ENCODE data around the gene CASP9. TPM values are rescaled to one million over a fixed set of nuclear protein-coding genes. Genes with fewer than 3 reads are reported as not detected.
A peak's percentile ranks its signal among the peaks of the same experiment; 100 is the strongest.
"Not testable (repeated sequence)": the region's sequence is repeated elsewhere in the genome, so short reads cannot be mapped to it uniquely, and the experiment has no call there.

The CASP9 gene
- total RNA-seq, 4 donors from 2014 or later = 7.4 to 34.0 (median 26.2) TPM

DNA sequence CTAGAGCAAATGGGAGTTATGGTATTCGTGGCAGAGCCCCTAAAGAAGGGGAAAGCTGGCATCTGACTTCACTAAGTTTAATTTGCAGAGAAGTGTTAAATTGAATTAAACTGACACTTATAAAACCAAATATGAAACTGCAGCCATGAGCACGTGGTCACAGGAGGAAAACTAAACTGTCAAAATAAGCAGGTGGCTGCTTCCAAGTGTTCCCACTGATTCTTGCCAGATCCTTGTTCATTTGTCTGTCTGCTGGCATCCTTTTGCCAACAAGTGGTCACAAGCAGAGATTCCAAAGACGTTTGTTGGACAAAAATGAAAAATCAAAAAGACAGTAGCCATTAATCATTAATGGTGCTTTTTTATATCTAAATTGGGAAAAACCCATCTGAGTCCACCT lies 54.7 kb downstream of the CASP9 start:
- H3K4me1 ChIP-seq = no peaks in the 10 kb centered on the region
- TF ChIP-seq, protein P1, sequence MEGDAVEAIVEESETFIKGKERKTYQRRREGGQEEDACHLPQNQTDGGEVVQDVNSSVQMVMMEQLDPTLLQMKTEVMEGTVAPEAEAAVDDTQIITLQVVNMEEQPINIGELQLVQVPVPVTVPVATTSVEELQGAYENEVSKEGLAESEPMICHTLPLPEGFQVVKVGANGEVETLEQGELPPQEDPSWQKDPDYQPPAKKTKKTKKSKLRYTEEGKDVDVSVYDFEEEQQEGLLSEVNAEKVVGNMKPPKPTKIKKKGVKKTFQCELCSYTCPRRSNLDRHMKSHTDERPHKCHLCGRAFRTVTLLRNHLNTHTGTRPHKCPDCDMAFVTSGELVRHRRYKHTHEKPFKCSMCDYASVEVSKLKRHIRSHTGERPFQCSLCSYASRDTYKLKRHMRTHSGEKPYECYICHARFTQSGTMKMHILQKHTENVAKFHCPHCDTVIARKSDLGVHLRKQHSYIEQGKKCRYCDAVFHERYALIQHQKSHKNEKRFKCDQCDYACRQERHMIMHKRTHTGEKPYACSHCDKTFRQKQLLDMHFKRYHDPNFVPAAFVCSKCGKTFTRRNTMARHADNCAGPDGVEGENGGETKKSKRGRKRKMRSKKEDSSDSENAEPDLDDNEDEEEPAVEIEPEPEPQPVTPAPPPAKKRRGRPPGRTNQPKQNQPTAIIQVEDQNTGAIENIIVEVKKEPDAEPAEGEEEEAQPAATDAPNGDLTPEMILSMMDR (IDR thresholded peaks at IDR 0.05) = no peak
- TF ChIP-seq POLR2A (IDR thresholded peaks at IDR 0.05) = no peak
- no peaks in the 10 kb centered on the region for H3K9me3 ChIP-seq
- no peak overlapping the region for H3K27ac ChIP-seq
- no peaks in the 10 kb centered on the region for H3K27me3 ChIP-seq
- DNase-seq = no peak
- H3K4me3 ChIP-seq = no peak overlapping the region
- H3K36me3 ChIP-seq = no peaks in the 10 kb centered on the region

DNA sequence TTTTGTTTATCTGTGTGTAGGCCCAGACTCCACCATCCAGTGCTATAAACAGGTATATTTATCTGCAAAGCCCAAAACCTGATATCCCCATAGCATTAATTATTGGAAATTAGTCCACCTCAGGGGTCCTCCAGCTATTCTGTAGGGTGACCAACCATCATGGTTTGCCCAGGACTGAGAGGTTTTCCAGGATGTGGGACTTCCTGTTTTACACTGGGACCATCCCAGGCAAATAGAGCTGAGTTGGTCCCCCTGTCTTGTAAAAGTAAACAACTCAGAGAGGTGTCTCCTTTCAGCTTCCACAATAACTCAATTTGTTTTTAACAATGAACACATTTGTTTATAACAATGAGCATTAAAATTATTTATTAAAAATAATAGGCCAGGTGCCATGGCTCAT lies 55.9 kb downstream of the CASP9 start:
- no peaks in the 10 kb centered on the region for H3K36me3 ChIP-seq
- no peak overlapping the region for H3K4me3 ChIP-seq
- DNase-seq = no peak
- no peaks in the 10 kb centered on the region for H3K27me3 ChIP-seq
- no peaks in the 10 kb centered on the region for H3K4me1 ChIP-seq
- no peaks in the 10 kb centered on the region for H3K9me3 ChIP-seq
- TF ChIP-seq, protein P1 (IDR thresholded peaks at IDR 0.05) = no peak
- TF ChIP-seq POLR2A (IDR thresholded peaks at IDR 0.05) = no peak
- no peak overlapping the region for H3K27ac ChIP-seq

DNA sequence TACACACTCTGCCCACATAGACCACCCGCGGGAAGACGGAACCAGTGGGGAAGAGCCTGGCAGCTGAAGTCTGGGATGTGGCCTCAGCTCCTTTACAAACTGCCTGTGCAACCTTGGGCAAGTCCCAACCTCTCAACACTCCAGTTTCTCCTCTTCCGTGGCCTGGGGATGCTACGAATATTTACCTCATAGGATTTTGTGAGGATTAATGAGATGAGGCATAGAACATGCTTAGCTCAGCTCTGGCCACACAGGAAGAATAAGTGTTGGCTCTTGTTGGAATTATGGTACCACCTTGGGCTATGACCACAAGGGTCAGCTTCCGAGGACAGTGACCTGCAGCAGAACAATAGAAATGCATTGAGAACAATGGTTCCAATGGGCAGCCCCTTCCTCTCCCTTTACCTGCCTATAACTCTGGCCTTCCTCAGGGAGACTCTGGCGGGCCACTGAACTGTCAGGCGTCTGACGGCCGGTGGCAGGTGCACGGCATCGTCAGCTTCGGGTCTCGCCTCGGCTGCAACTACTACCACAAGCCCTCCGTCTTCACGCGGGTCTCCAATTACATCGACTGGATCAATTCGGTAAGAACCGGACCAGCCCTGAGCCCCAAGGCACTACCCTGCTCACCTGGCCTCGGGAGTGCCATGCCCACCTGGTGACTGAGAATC lies 56.9 kb downstream of the CASP9 start:
- not testable (repeated sequence) for H3K27ac ChIP-seq, H3K4me1 ChIP-seq, H3K9me3 ChIP-seq, H3K27me3 ChIP-seq, DNase-seq, H3K4me3 ChIP-seq, H3K36me3 ChIP-seq

DNA sequence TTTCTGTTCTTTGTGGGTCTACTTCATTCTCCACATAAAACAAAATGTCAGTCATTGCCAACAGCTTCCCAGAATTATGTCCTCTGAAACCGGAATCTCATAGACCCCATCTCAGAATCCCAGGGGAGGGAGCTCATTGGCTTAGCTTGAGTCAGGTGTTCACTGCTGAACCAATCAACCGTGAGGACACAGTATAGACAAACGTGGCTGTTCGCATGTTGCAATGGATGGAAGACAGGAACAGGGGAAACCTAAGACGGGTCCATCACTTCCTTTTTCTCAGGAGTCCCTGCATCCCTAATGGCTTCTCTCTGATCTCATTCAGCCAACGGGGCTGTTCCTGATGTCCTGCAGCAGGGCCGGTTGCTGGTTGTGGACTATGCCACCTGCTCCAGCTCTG lies 58.3 kb downstream of the CASP9 start:
- no peaks in the 10 kb centered on the region for H3K4me1 ChIP-seq
- H3K27ac ChIP-seq = no peak overlapping the region
- TF ChIP-seq, protein P1 (IDR thresholded peaks at IDR 0.05) = no peak
- no peak for TF ChIP-seq POLR2A (IDR thresholded peaks at IDR 0.05)
- no peaks in the 10 kb centered on the region for H3K36me3 ChIP-seq
- no peaks in the 10 kb centered on the region for H3K9me3 ChIP-seq
- no peak for DNase-seq
- H3K27me3 ChIP-seq = no peaks in the 10 kb centered on the region
- no peak overlapping the region for H3K4me3 ChIP-seq

DNA sequence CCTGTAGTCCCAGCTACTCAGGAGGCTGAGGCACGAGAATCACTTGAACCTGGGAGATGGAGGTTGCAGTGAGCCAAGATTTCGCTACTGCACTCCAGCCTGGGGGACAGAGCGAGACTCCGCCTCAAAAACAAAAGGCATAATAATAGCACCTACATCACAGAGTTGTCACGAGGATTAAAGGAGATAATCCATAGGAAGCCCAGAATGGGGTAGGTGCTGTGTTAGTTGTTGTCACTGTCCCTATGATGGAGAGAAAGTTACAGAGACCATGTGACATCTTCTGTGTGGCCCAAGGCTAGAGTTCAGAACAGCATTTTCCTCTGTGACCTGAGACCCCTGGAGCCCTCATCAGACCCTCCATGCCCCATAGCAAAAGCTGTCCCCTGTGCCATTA lies 60.1 kb downstream of the CASP9 start:
- not testable (repeated sequence) for H3K27me3 ChIP-seq, DNase-seq, H3K36me3 ChIP-seq, H3K9me3 ChIP-seq, H3K4me1 ChIP-seq, H3K4me3 ChIP-seq
- H3K27ac ChIP-seq = peak overlapping the region in 1 of 4 donors; percentile 46

DNA sequence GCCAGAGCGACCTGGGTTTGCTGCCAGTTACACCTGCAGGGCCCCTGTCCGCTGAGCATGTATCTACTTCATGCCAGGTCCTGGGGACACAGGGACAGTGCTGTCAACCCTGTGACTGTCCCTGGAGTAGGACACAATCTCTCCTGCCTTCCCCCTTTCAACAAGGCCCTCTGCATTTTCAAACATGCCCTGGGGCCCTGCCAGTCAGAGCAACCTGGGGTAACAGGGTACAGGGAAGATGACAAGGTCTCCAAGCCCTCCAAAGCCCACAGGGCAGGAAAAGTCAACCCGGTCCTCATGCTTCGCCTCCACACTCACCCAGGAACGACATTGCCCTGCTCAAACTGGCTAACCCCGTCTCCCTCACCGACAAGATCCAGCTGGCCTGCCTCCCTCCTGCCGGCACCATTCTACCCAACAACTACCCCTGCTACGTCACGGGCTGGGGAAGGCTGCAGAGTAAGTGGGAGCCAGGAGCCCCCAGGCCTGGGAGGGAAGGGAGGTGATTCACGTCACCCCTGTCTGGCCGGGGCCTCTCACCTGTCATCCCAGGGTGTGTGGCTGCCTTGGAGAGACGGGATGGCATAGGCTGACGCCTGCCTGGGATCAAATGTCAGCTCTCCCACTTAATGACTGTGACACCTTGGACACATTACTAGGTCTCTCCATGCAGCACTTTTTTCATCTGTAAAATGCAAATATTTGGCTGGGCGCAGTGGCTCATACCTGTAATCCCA lies 60.8 kb downstream of the CASP9 start:
- not testable (repeated sequence) for DNase-seq, H3K27me3 ChIP-seq, H3K4me3 ChIP-seq, H3K27ac ChIP-seq, H3K9me3 ChIP-seq, H3K36me3 ChIP-seq, H3K4me1 ChIP-seq

DNA sequence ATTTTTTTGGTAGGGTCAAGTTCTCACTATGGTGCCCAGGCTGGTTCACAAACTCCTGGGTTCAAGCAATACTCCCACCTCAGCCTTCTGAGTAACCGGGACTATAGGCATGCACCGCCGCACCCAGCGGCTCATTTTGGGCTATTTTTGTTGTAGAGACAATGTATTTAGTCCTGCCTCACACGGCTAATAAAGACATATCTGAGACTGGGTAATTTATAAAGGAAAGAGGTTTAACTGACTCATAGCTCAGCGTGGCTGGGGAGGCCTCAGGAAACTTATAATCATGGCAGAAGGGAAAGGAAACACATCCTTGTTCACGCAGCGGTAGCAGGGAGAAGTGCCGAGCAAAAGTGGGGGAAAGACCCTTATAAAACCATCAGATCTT lies 63.3 kb downstream of the CASP9 start:
- no peak for DNase-seq
- Histone ChIP-seq H3K9me3 (no peaks in the 10 kb centered on the region), H3K4me3 (no peak overlapping the region), H3K4me1 (no peaks in the 10 kb centered on the region), H3K27me3 (no peaks in the 10 kb centered on the region), H3K36me3 (no peaks in the 10 kb centered on the region), H3K27ac (no peak overlapping the region)
- no peak for TF ChIP-seq POLR2A (IDR thresholded peaks at IDR 0.05)
- TF ChIP-seq, protein P1 (IDR thresholded peaks at IDR 0.05) = no peak
